ENCODE results near the gene SMOC1. TPM values are rescaled to one million over a fixed set of nuclear protein-coding genes. Genes with fewer than 3 reads are reported as not detected.

The SMOC1 gene
- polyA plus RNA-seq, 1 donor, result 0.85 TPM

DNA sequence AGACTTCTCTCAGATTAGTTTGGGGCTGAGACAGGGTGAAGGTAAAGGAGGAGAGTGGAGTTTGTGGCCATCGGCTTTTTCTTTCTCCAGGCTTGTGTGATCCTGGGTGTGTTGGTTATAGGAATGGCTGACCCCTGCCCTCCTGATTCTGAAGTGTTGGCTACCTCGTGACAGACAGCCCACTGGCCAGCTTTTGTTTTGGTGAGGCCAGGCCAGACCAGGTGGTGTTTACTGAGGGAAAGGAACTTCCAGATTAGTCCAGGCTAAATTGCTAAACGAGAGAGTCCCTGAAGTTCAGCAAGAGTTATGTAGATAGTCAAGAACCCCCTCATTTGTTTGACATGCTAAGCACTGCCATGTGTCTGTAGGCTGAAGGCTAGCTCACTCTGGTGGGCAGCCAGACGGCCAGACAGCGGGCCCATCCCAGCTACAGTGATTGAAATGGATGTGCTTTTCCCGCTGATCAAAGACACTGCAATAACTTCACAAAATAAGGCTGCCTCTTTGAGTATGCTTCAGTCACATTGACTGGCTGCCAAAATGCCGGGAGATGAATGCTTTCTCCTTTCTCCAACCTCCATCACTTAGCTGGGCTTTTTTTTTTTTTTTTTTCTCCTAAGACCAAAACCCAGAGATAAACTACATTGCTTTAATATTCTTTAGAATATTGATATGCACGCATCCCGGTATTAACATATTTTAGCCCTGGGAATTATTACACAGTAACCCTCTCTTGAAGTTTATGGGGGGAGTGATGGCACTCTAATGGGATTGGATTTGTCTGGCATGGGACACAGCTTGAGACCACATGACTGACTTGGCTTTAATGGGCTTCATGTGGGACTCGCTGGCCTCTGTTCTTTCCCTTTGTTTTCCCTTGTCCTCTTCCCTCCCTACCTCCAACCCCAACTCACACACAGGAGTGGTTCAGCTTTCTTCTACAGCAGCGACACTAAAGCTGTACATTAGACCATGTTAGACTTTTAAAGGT lies 76.9 kb downstream of the SMOC1 start:
- no peak overlapping the region for H3K27ac ChIP-seq (ENCODE audit: low read length)

DNA sequence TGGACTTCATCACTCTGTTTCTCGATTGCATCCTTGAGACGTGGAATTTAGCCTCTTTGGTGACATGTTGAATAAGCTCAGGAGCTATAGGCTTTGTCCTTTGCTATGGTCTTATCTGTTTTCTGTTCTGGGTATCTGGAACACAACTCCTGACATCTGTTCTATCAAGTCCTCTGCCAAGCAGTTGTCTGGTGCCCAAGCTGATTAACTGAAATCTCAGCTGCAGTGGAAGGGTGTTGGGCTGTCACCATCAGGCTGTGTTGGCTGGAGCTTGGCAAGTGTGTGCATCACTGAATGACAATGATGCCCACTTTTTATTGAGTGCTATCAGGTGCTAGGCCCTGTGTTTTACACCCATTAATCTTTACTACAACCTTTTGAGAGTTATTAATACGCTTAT lies 77.8 kb downstream of the SMOC1 start:
- no peak for DNase-seq
- no peak overlapping the region for H3K4me3 ChIP-seq (ENCODE audit: low read length)
- H3K9me3 ChIP-seq (ENCODE audit: control insufficient read depth, low read depth, low read length), result no peaks in the 10 kb centered on the region
- no peaks in the 10 kb centered on the region for H3K36me3 ChIP-seq (ENCODE audit: control insufficient read depth, insufficient read depth, low read length)
- no peaks in the 10 kb centered on the region for H3K27me3 ChIP-seq (ENCODE audit: control insufficient read depth, insufficient read depth, low read length)
- H3K27ac ChIP-seq (ENCODE audit: low read length), result no peak overlapping the region
- no peaks in the 10 kb centered on the region for H3K4me1 ChIP-seq (ENCODE audit: control insufficient read depth, insufficient read depth, low read length)
- no CpG with 5 or more reads among the region's 3 CpGs for WGBS (ENCODE audit: insufficient coverage, low lambda C conversion rate)

More for the DNA sequence above, 76.9 kb downstream of the SMOC1 start:
- H3K9me3 ChIP-seq (ENCODE audit: control insufficient read depth, low read depth, low read length), result no peaks in the 10 kb centered on the region
- H3K27me3 ChIP-seq (ENCODE audit: control insufficient read depth, insufficient read depth, low read length), result no peaks in the 10 kb centered on the region
- no peaks in the 10 kb centered on the region for H3K36me3 ChIP-seq (ENCODE audit: control insufficient read depth, insufficient read depth, low read length)
- H3K4me1 ChIP-seq (ENCODE audit: control insufficient read depth, insufficient read depth, low read length), result no peaks in the 10 kb centered on the region
- 60% methylated on average over 1 of the region's 11 CpGs for WGBS (ENCODE audit: insufficient coverage, low lambda C conversion rate)
- no peak for DNase-seq
- H3K4me3 ChIP-seq (ENCODE audit: low read length), result no peak overlapping the region

DNA sequence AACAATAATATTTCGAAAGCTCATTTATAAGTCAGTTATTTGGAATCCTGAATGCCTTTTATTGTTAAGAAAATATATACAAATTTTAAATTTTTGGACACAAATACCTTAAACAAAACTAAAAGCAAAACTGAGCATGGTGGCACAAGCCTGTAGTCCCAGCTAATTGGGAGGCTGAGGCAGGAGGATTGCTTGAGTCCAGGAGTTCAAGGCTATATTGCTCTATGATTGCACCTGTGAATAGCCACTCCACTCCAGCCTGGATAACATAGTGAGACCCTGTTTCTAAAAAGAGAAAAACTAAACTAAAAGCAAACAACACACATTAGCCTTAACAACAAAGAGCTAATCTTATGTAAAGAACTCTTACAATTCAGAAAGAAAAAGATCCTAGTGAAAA lies 78.8 kb downstream of the SMOC1 start:
- Histone ChIP-seq H3K9me3 (ENCODE audit: control insufficient read depth, low read depth, low read length) (no peaks in the 10 kb centered on the region), H3K27ac (ENCODE audit: low read length) (no peak overlapping the region), H3K4me1 (ENCODE audit: control insufficient read depth, insufficient read depth, low read length) (no peaks in the 10 kb centered on the region), H3K4me3 (ENCODE audit: low read length) (no peak overlapping the region), H3K36me3 (ENCODE audit: control insufficient read depth, insufficient read depth, low read length) (no peaks in the 10 kb centered on the region), H3K27me3 (ENCODE audit: control insufficient read depth, insufficient read depth, low read length) (no peaks in the 10 kb centered on the region)
- DNase-seq, result no peak
- WGBS (ENCODE audit: insufficient coverage, low lambda C conversion rate), result no CpG with 5 or more reads among the region's 1 CpG

DNA sequence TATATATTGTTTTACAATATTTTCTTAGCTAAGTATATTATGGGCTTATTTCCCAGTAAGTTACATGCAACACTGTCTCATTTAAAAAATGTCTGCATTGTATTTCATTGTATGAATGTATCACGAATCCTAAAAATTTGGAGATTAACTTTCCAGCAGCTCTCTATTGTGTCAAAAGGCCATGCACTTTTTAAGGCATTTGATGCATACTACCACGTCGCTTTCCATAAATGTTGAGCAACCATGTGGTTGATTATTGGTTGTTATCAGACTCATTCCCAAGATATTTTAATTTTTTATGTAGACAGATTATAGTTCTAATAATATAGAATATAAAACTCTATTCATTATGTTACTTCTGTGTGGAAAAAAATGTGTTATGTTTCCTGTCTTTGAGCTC lies 79.9 kb downstream of the SMOC1 start:
- 100% methylated on average over 3 of the region's 3 CpGs for WGBS (ENCODE audit: insufficient coverage, low lambda C conversion rate)
- H3K9me3 ChIP-seq (ENCODE audit: control insufficient read depth, low read depth, low read length), result no peaks in the 10 kb centered on the region
- no peak for DNase-seq
- no peak overlapping the region for H3K27ac ChIP-seq (ENCODE audit: low read length)
- no peak overlapping the region for H3K4me3 ChIP-seq (ENCODE audit: low read length)
- H3K27me3 ChIP-seq (ENCODE audit: control insufficient read depth, insufficient read depth, low read length), result no peaks in the 10 kb centered on the region
- H3K36me3 ChIP-seq (ENCODE audit: control insufficient read depth, insufficient read depth, low read length), result no peaks in the 10 kb centered on the region
- H3K4me1 ChIP-seq (ENCODE audit: control insufficient read depth, insufficient read depth, low read length), result no peaks in the 10 kb centered on the region

DNA sequence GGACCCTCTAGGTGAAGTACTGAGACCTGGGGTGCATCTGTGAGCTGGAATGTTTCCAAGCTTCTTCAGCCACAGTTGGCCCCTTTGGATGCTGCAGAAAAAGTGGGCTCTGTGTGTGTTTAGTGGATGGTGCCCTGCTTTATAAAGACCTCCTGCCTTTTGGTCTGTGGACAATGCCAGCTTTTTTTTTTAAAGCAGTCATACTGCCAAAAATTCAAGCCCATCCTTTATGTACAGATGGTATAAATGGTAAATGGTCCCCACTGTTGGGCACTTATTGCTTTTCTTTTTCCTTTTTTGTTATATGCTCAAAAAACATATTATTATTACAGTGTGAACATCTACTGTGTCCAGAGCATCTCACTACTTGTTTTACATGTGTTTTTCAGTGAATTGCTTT lies 81.1 kb downstream of the SMOC1 start:
- H3K27me3 ChIP-seq (ENCODE audit: control insufficient read depth, insufficient read depth, low read length), result no peaks in the 10 kb centered on the region
- H3K4me3 ChIP-seq (ENCODE audit: low read length), result no peak overlapping the region
- no peaks in the 10 kb centered on the region for H3K4me1 ChIP-seq (ENCODE audit: control insufficient read depth, insufficient read depth, low read length)

DNA sequence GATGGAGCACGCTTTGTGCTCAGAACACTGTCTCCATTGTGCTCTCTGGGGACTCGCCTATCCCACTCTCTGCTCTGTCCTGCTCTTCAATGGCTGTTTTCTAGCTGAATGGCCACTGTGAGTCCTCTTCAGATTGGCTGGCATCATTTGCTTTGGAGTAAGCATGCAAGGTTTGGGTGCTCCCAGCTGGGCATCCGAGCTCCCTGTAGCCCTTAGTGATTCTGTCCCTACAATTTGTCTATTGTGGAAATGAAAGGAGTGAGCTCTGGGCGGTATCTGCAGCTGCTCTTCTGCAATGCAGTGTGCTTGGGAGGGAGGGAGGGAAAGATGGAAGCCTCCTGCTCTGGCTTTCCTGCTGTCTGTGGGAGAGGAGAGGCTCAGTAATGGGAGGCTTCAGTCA lies 84.8 kb downstream of the SMOC1 start:
- Histone ChIP-seq H3K9me3 (ENCODE audit: control insufficient read depth, low read depth, low read length) (no peaks in the 10 kb centered on the region), H3K4me1 (ENCODE audit: control insufficient read depth, insufficient read depth, low read length) (no peaks in the 10 kb centered on the region), H3K36me3 (ENCODE audit: control insufficient read depth, insufficient read depth, low read length) (no peaks in the 10 kb centered on the region), H3K27ac (ENCODE audit: low read length) (no peak overlapping the region), H3K27me3 (ENCODE audit: control insufficient read depth, insufficient read depth, low read length) (no peaks in the 10 kb centered on the region), H3K4me3 (ENCODE audit: low read length) (no peak overlapping the region)
- no peak for DNase-seq
- no CpG with 5 or more reads among the region's 4 CpGs for WGBS (ENCODE audit: insufficient coverage, low lambda C conversion rate)

More for the DNA sequence above, 81.1 kb downstream of the SMOC1 start:
- no peak overlapping the region for H3K27ac ChIP-seq (ENCODE audit: low read length)
- H3K9me3 ChIP-seq (ENCODE audit: control insufficient read depth, low read depth, low read length), result no peaks in the 10 kb centered on the region
- H3K36me3 ChIP-seq (ENCODE audit: control insufficient read depth, insufficient read depth, low read length), result no peaks in the 10 kb centered on the region
- no peak for DNase-seq

DNA sequence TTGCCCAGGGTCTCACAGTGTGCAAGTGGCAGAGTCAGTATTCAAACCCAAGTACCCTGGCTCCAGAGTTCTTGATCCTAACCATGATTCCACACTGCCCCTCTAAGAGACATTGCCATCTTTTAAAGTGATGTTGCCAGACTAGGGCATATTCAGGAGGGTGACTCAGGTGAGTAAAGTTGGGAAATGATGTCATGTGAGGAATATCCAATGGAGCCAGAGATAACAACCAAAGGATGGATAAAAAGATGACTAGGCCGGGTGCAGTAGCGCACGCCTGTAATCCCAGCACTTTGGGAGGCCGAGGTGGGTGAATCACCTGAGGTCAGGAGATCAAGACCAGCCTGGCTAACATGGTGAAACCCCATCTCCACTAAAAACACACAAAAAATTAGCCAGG lies 85.6 kb downstream of the SMOC1 start:
- WGBS (ENCODE audit: insufficient coverage, low lambda C conversion rate), result no CpG with 5 or more reads among the region's 4 CpGs
- H3K27me3 ChIP-seq (ENCODE audit: control insufficient read depth, insufficient read depth, low read length), result no peaks in the 10 kb centered on the region

DNA sequence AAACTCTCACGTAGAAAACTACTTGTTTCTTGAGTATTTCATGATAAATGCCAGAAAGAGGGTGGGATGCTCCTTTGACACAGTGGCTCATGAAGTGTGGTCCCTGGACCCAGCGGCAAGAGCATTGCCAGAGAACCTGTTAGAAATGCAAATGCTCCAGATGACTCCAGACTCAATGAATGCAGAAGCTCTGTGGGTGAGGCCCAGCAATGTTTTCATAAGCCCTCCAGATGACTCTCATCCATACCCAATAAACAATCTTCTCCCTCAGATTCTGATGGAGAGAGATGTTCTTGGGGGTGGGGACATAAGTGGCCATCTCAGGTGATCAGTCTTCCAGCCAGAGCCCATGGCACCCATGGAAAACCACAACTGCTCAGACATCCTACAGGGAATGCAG lies 88.9 kb downstream of the SMOC1 start:
- no peak for DNase-seq
- WGBS (ENCODE audit: insufficient coverage, low lambda C conversion rate), result no CpG with 5 or more reads among the region's 2 CpGs
- no peak overlapping the region for H3K4me3 ChIP-seq (ENCODE audit: low read length)

More for the DNA sequence above, 85.6 kb downstream of the SMOC1 start:
- Histone ChIP-seq H3K27ac (ENCODE audit: low read length) (no peak overlapping the region), H3K4me3 (ENCODE audit: low read length) (no peak overlapping the region), H3K36me3 (ENCODE audit: control insufficient read depth, insufficient read depth, low read length) (no peaks in the 10 kb centered on the region), H3K4me1 (ENCODE audit: control insufficient read depth, insufficient read depth, low read length) (no peaks in the 10 kb centered on the region), H3K9me3 (ENCODE audit: control insufficient read depth, low read depth, low read length) (no peaks in the 10 kb centered on the region)
- DNase-seq, result no peak

DNA sequence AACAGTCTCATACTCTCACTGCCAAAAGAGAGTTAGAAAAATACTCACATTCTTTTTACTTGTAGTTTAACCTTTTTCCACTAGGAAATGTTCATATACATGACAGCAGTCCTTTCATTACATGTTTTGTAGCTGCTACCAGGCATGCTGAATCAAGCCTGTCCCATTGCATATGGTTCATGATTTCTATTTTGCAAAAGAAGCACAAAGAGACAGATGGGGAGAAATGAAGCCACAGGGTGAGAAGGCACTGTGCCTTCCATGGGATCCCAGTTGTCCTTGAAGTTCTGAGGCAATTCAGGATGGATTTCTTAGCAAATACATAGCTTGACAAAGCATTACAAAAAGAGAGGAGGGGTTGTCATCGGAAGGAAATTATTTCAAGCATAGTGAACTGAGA lies 89.5 kb downstream of the SMOC1 start:
- 100% methylated on average over 1 of the region's 1 CpG for WGBS (ENCODE audit: insufficient coverage, low lambda C conversion rate)
- H3K27ac ChIP-seq (ENCODE audit: low read length), result no peak overlapping the region
- H3K27me3 ChIP-seq (ENCODE audit: control insufficient read depth, insufficient read depth, low read length), result no peaks in the 10 kb centered on the region
- no peak for DNase-seq
- H3K4me3 ChIP-seq (ENCODE audit: low read length), result no peak overlapping the region
- peaks cover 7% of the 10 kb centered on the region for H3K4me1 ChIP-seq (ENCODE audit: control insufficient read depth, insufficient read depth, low read length)
- no peaks in the 10 kb centered on the region for H3K36me3 ChIP-seq (ENCODE audit: control insufficient read depth, insufficient read depth, low read length)
- no peaks in the 10 kb centered on the region for H3K9me3 ChIP-seq (ENCODE audit: control insufficient read depth, low read depth, low read length)

More for the DNA sequence above, 88.9 kb downstream of the SMOC1 start:
- Histone ChIP-seq H3K27me3 (ENCODE audit: control insufficient read depth, insufficient read depth, low read length) (no peaks in the 10 kb centered on the region), H3K9me3 (ENCODE audit: control insufficient read depth, low read depth, low read length) (no peaks in the 10 kb centered on the region), H3K36me3 (ENCODE audit: control insufficient read depth, insufficient read depth, low read length) (no peaks in the 10 kb centered on the region), H3K27ac (ENCODE audit: low read length) (no peak overlapping the region), H3K4me1 (ENCODE audit: control insufficient read depth, insufficient read depth, low read length) (peaks cover 7% of the 10 kb centered on the region)

DNA sequence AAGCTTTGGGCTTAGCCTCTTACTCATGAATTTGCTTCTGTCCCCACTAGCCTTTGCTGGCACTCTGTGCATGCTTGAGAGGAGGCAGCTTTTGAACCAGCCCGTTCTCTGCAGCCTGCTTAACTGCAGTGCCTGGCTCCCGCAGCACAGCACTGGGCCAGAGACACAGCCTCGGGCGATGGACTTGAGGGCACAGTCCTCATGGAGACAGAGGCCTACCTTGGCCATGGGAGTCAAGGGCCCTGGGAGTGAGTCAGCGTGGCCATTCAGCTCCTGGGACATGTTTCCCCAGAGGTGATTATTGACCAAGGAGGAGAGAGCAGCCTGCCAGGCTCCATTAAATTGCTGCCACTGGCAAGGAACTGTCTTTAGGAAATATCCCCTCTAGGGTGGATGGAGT lies 93.5 kb downstream of the SMOC1 start:
- H3K36me3 ChIP-seq (ENCODE audit: control insufficient read depth, insufficient read depth, low read length), result no peaks in the 10 kb centered on the region

DNA sequence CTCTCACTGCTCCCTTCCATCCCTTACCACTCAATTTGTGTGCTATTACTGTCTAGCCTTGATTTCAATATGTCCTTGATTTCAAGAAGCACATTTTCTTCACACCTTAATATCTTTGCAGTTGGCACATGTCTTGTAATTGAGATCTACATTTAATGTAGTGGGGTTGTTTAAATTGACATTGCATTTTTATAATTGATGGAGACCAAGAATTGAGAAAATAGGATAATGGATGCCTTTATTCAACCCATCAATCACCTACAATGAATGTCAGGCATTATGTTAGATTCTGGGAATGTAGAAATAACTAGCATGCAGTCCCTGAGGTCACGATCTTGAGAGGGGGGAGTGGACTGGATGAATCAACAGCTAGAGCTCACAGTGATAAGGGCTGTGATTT lies 94.6 kb downstream of the SMOC1 start:
- 43% methylated on average over 1 of the region's 1 CpG for WGBS (ENCODE audit: insufficient coverage, low lambda C conversion rate)
- Histone ChIP-seq H3K27ac (ENCODE audit: low read length) (no peak overlapping the region), H3K9me3 (ENCODE audit: control insufficient read depth, low read depth, low read length) (no peaks in the 10 kb centered on the region), H3K4me1 (ENCODE audit: control insufficient read depth, insufficient read depth, low read length) (peaks cover 7% of the 10 kb centered on the region), H3K27me3 (ENCODE audit: control insufficient read depth, insufficient read depth, low read length) (no peaks in the 10 kb centered on the region), H3K4me3 (ENCODE audit: low read length) (no peak overlapping the region), H3K36me3 (ENCODE audit: control insufficient read depth, insufficient read depth, low read length) (no peaks in the 10 kb centered on the region)
- no peak for DNase-seq

More for the DNA sequence above, 93.5 kb downstream of the SMOC1 start:
- WGBS (ENCODE audit: insufficient coverage, low lambda C conversion rate), result no CpG with 5 or more reads among the region's 5 CpGs
- Histone ChIP-seq H3K4me3 (ENCODE audit: low read length) (no peak overlapping the region), H3K27me3 (ENCODE audit: control insufficient read depth, insufficient read depth, low read length) (no peaks in the 10 kb centered on the region), H3K9me3 (ENCODE audit: control insufficient read depth, low read depth, low read length) (no peaks in the 10 kb centered on the region), H3K27ac (ENCODE audit: low read length) (no peak overlapping the region), H3K4me1 (ENCODE audit: control insufficient read depth, insufficient read depth, low read length) (peaks cover 7% of the 10 kb centered on the region)
- DNase-seq, result peak; percentile 60 to 71

All from large intestine (tissue), 3 donors.